ENCODE data around the gene CORO7.

- TF ChIP-seq POLR2AphosphoS5 (IDR thresholded peaks at IDR 0.05; ENCODE audit: low read depth, low read length): no peak
- no peak for TF ChIP-seq TAF1 (IDR thresholded peaks at IDR 0.05; ENCODE audit: borderline replicate concordance, insufficient read depth, low read length)
- no peak for TF ChIP-seq REST (IDR thresholded peaks at IDR 0.05; ENCODE audit: insufficient read depth in 1 of 2, low read depth in 2 of 2, low read length in 2 of 2)
- no peak for TF ChIP-seq SIN3A (IDR thresholded peaks at IDR 0.05; ENCODE audit: borderline replicate concordance, insufficient read depth, low read length)
Measured at GRCh38 chr16:4433228-4433627, 16.8 kb upstream of the CORO7 start.

All from PFSK-1 (cell line).